ENCODE measurements around the gene RAPH1. TPM values are rescaled to one million over a fixed set of nuclear protein-coding genes. Genes with fewer than 3 reads are reported as not detected.

The RAPH1 gene
- total RNA-seq, 1 experiment from 2014 or later = 29.7 TPM

DNA sequence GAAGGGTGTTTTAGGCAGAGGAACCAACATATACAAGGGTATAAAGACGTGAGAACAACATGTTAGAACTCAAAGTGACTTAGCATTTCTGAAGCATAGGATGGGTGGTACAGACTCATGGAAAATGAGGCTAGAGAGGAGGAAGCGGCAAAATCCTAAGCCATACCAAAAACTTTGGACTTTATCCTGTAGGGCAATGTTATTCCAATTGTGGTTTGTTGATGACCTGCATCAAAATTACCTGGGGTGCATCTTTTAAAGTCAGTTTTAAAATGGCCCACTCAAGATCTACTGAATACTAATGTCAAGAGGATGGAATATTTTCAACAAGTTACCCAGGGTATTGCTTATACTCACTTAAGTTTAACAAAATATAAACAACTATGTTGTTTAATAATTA lies 34.8 kb downstream of the RAPH1 start:
- H3K4me1 ChIP-seq (ENCODE audit: insufficient read depth, low read length, poor library complexity, severe bottlenecking) = peaks cover 10% of the 10 kb centered on the region
- TF ChIP-seq EZH2 (IDR thresholded peaks at IDR 0.05; ENCODE audit: borderline replicate concordance, low read depth, low read length, poor library complexity, severe bottlenecking) = no peak
- TF ChIP-seq, protein P1, sequence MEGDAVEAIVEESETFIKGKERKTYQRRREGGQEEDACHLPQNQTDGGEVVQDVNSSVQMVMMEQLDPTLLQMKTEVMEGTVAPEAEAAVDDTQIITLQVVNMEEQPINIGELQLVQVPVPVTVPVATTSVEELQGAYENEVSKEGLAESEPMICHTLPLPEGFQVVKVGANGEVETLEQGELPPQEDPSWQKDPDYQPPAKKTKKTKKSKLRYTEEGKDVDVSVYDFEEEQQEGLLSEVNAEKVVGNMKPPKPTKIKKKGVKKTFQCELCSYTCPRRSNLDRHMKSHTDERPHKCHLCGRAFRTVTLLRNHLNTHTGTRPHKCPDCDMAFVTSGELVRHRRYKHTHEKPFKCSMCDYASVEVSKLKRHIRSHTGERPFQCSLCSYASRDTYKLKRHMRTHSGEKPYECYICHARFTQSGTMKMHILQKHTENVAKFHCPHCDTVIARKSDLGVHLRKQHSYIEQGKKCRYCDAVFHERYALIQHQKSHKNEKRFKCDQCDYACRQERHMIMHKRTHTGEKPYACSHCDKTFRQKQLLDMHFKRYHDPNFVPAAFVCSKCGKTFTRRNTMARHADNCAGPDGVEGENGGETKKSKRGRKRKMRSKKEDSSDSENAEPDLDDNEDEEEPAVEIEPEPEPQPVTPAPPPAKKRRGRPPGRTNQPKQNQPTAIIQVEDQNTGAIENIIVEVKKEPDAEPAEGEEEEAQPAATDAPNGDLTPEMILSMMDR (conservative IDR thresholded peaks at IDR 0.05; ENCODE audit: low read depth, low read length) = no peak
- no peaks in the 10 kb centered on the region for H3K9me3 ChIP-seq (ENCODE audit: low read depth, low read length, poor library complexity, severe bottlenecking)
- H3K36me3 ChIP-seq (ENCODE audit: insufficient read depth, low read length, poor library complexity, severe bottlenecking) = no peaks in the 10 kb centered on the region
- POLR2A ChIA-PET (ENCODE audit: low non-redundant PET) = no interaction called here
- no peak overlapping the region for H3K4me3 ChIP-seq (ENCODE audit: low read depth, low read length, poor library complexity, severe bottlenecking)
- CTCF ChIA-PET = no interaction called here
- intact Hi-C loops (cut with micrococcal nuclease; ENCODE audit: unreplicated experiment) = no loop called here
- no TSS peak for BruUV-seq (replicated peaks)
- no peak for DNase-seq (ENCODE audit: low spot score)
- no peak overlapping the region for H3K27ac ChIP-seq (ENCODE audit: low read depth, low read length, poor library complexity, severe bottlenecking)
- H3K27me3 ChIP-seq (replicated peaks; ENCODE audit: insufficient read depth, low read depth, low read length, poor library complexity) = no peaks in the 10 kb centered on the region

- no peaks in the 10 kb centered on the region for H3K9me3 ChIP-seq (ENCODE audit: low read depth, low read length, poor library complexity, severe bottlenecking)
- intact Hi-C loops (cut with micrococcal nuclease; ENCODE audit: unreplicated experiment) = no loop called here
- DNase-seq (ENCODE audit: low spot score) = peak; percentile 52
- CTCF ChIA-PET = no interaction called here
- no peaks in the 10 kb centered on the region for H3K27me3 ChIP-seq (replicated peaks; ENCODE audit: insufficient read depth, low read depth, low read length, poor library complexity)
- no TSS peak for BruUV-seq (replicated peaks)
- H3K36me3 ChIP-seq (ENCODE audit: insufficient read depth, low read length, poor library complexity, severe bottlenecking) = no peaks in the 10 kb centered on the region
- no peak for TF ChIP-seq EZH2 (IDR thresholded peaks at IDR 0.05; ENCODE audit: borderline replicate concordance, low read depth, low read length, poor library complexity, severe bottlenecking)
- TF ChIP-seq, protein P1 (conservative IDR thresholded peaks at IDR 0.05; ENCODE audit: low read depth, low read length) = no peak
- H3K27ac ChIP-seq (ENCODE audit: low read depth, low read length, poor library complexity, severe bottlenecking) = no peak overlapping the region
- POLR2A ChIA-PET (ENCODE audit: low non-redundant PET) = no interaction called here
- no peak overlapping the region for H3K4me3 ChIP-seq (ENCODE audit: low read depth, low read length, poor library complexity, severe bottlenecking)
- H3K4me1 ChIP-seq (ENCODE audit: insufficient read depth, low read length, poor library complexity, severe bottlenecking) = peaks cover 10% of the 10 kb centered on the region
Measured at GRCh38 chr2:203498161-203498560, 36.9 kb downstream of the RAPH1 start.

DNA sequence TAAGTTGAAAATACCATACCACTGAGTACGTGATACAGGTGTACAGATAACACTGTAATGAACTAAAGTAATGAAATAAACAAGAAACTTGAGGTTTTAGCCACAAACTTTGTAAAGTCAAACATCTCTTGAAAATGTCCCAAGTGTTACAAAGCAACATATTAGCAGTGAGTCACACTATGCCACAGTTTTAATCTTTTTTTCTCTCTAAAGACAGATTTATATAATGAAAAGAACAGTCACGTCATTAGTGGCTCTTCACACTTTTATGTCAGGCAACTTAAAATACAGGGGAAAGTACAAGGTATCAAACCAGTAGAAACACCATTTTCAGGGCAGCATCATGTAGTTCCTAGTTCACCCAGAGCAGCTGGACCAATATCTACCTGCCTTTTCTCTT lies 42.1 kb downstream of the RAPH1 start:
- Histone ChIP-seq H3K36me3 (ENCODE audit: insufficient read depth, low read length, poor library complexity, severe bottlenecking) (peaks cover 9% of the 10 kb centered on the region), H3K27me3 (replicated peaks; ENCODE audit: insufficient read depth, low read depth, low read length, poor library complexity) (no peaks in the 10 kb centered on the region), H3K9me3 (ENCODE audit: low read depth, low read length, poor library complexity, severe bottlenecking) (no peaks in the 10 kb centered on the region), H3K4me3 (ENCODE audit: low read depth, low read length, poor library complexity, severe bottlenecking) (no peak overlapping the region), H3K4me1 (ENCODE audit: insufficient read depth, low read length, poor library complexity, severe bottlenecking) (peaks cover 4% of the 10 kb centered on the region), H3K27ac (ENCODE audit: low read depth, low read length, poor library complexity, severe bottlenecking) (no peak overlapping the region)
- CTCF ChIA-PET = no interaction called here
- BruUV-seq (replicated peaks) = no TSS peak
- intact Hi-C loops (cut with micrococcal nuclease; ENCODE audit: unreplicated experiment) = no loop called here
- TF ChIP-seq, protein P1 (conservative IDR thresholded peaks at IDR 0.05; ENCODE audit: low read depth, low read length) = no peak
- no peak for TF ChIP-seq EZH2 (IDR thresholded peaks at IDR 0.05; ENCODE audit: borderline replicate concordance, low read depth, low read length, poor library complexity, severe bottlenecking)
- POLR2A ChIA-PET (ENCODE audit: low non-redundant PET) = no interaction called here
- no peak for DNase-seq (ENCODE audit: low spot score)
